Measurements from ENCODE around the gene REL. TPM values are rescaled to one million over a fixed set of nuclear protein-coding genes. Genes with fewer than 3 reads are reported as not detected.

The REL gene
- total and polyA plus RNA-seq, 9 of the 15 experiments (the other 6 are each of a cell fraction or from before 2014, with no cell fraction given) = 0.63 to 8.6 (median 6.3) TPM

GRCh38 chr2:60939622-60940021, 58.2 kb downstream of the REL start (continued):
- TF ChIP-seq ETS1 (conservative IDR thresholded peaks at IDR 0.05; ENCODE audit: control insufficient read depth, low read depth, low read length) (no peak), HNRNPK (IDR thresholded peaks at IDR 0.05; ENCODE audit: low read depth, low read length, poor library complexity, severe bottlenecking) (no peak), SNAPC5 (CRISPR knock-in tag; IDR thresholded peaks at IDR 0.05) (no peak), ZNF184 (CRISPR knock-in tag; IDR thresholded peaks at IDR 0.05) (no peak), ZKSCAN1 (IDR thresholded peaks at IDR 0.05; ENCODE audit: low read depth, low read length) (no peak)

- no peak overlapping the region for H3K4me3 ChIP-seq
- ATAC-seq (no peak), FAIRE-seq (no peak), DNase-seq (ENCODE audit: extremely low read depth in 1 of 4, low spot score in 3 of 4) (no peak)
- H3K9me1 ChIP-seq (ENCODE audit: control insufficient read depth, insufficient read depth, low read length) = no peaks in the 10 kb centered on the region
- CTCF ChIA-PET (ENCODE audit: low intra/inter-chr PET ratio) = no interaction called here
- POLR2A ChIA-PET = no interaction called here
- no peaks in the 10 kb centered on the region for H3K9me3 ChIP-seq (replicated peaks; ENCODE audit: control insufficient read depth, insufficient read depth, low read depth, low read length)
- no peak overlapping the region for H3K27ac ChIP-seq (ENCODE audit: extremely low read depth, low read depth, low read length)
- H2AFZ ChIP-seq (ENCODE audit: low read depth, low read length) = no peak overlapping the region
- H3K79me2 ChIP-seq (ENCODE audit: control insufficient read depth, insufficient read depth, low read length) = no peaks in the 10 kb centered on the region
- H3K4me1 ChIP-seq (replicated peaks in 1 of 2; ENCODE audit: control insufficient read depth in 2 of 2, insufficient read depth in 2 of 2, low read length in 2 of 2) = no peaks in the 10 kb centered on the region
- 83% methylated on average over 2 of the region's 2 CpGs for WGBS (ENCODE audit: insufficient coverage, low coverage, missing lambda C conversion rate)
- BruUV-seq (replicated peaks) = no TSS peak
- H3K4me2 ChIP-seq (ENCODE audit: insufficient read depth, low read length) = no peak overlapping the region
- H4K20me1 ChIP-seq (replicated peaks; ENCODE audit: control insufficient read depth, insufficient read depth, low read length) = no peaks in the 10 kb centered on the region
- in situ Hi-C loops (cut with MboI) = no loop called here
- intact Hi-C loops (cut with micrococcal nuclease) = no loop called here
- no peaks in the 10 kb centered on the region; the same call in 2 of the 3 replicates for H3K36me3 ChIP-seq (ENCODE audit: control insufficient read depth, insufficient read depth, low read length)
- H3K27me3 ChIP-seq (ENCODE audit: control insufficient read depth in 2 of 2, insufficient read depth in 2 of 2, low read length in 2 of 2) = no peaks in the 10 kb centered on the region
- H3K9ac ChIP-seq (ENCODE audit: insufficient read depth in 1 of 2, low read depth in 2 of 2, low read length in 2 of 2) = no peak overlapping the region
- TF ChIP-seq MEIS2 (IDR thresholded peaks at IDR 0.05; ENCODE audit: partially characterized antibody) (no peak), SNIP1 (IDR thresholded peaks at IDR 0.05; ENCODE audit: low read depth) (no peak), ARID3A (IDR thresholded peaks at IDR 0.05; ENCODE audit: borderline replicate concordance, low read depth, low read length) (no peak), CHD2 (IDR thresholded peaks at IDR 0.05; ENCODE audit: low read depth, low read length) (no peak), ZNF239 (CRISPR knock-in tag; IDR thresholded peaks at IDR 0.05) (no peak), CGGBP1 (CRISPR knock-in tag; IDR thresholded peaks at IDR 0.05) (no peak), ATF1 (CRISPR knock-in tag; IDR thresholded peaks at IDR 0.05) (no peak), ATF1 (tag; IDR thresholded peaks at IDR 0.05) (no peak), POLR2AphosphoS2 (IDR thresholded peaks at IDR 0.05; ENCODE audit: low read length) (no peak), MED1 (CRISPR knock-in tag; IDR thresholded peaks at IDR 0.05; ENCODE audit: borderline replicate concordance) (no peak), GABPB2 (CRISPR knock-in tag; conservative IDR thresholded peaks at IDR 0.05) (no peak), ZNF146 (CRISPR knock-in tag; IDR thresholded peaks at IDR 0.05; ENCODE audit: unreplicated experiment) (no peak)
These were observed 64.0 kb downstream of the REL start for GRCh38 chr2:60945341-60945740.
